ENCODE measurements around the gene GBP3. TPM values are rescaled to one million over a fixed set of nuclear protein-coding genes. Genes with fewer than 3 reads are reported as not detected.
A peak's percentile ranks its signal among the peaks of the same experiment; 100 is the strongest.
"Not testable (repeated sequence)": the region's sequence is repeated elsewhere in the genome, so short reads cannot be mapped to it uniquely, and the experiment has no call there.

GBP3 gene
- total RNA-seq, 2 experiments from 2014 or later: 4.8 to 5.8 TPM

GRCh38 chr1:89002176-89002575 lies 20.5 kb downstream of the GBP3 start:
- Mint-ChIP-seq H3K27ac (peak overlapping the region; percentile 41), H3K36me3 (ENCODE audit: low read depth) (peaks cover 23% of the 10 kb centered on the region), H3K4me1 (peaks cover 36% of the 10 kb centered on the region)
- H3K4me3 Mint-ChIP-seq; DNase-seq; ATAC-seq; intact Hi-C loops (cut with DNase I, micrococcal nuclease); POLR2A ChIA-PET; H3K27me3 Mint-ChIP-seq; H3K9me3 Mint-ChIP-seq (ENCODE audit: low read depth): not testable (repeated sequence)
- CTCF ChIA-PET: interaction anchor here (1.3 to 3.5 kb wide), 3 partner anchors 18 to 29 kb away, joined by 3 to 12 read pairs (median 5); partner anchors contain the start of gene GBP3

- peaks cover 19% of the 10 kb centered on the region for H3K36me3 Mint-ChIP-seq (ENCODE audit: low read depth)
Observed at GRCh38 chr1:89001510-89001909, 21.2 kb downstream of the GBP3 start.

DNA sequence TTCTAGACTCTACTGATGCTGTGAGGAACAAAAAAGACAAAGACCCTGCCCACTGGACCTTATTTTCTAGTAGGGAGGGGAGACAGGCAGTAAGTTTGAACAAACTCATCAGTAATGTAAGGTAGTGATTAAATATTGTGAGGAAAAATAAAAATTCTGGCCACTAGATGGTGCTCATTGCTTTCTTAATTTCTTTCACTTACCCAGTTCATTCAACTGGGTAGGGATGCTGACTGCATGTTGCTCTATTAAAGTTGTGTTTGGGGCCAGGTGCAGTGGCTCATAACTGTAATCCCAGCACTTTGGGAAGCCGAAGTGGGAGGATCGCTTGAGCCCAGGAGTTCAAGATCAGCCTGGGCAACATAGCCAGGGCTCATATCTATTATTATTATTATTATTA lies 23.9 kb downstream of the GBP3 start:
- POLR2A ChIA-PET: no interaction called here
- peak; percentile 22 for DNase-seq
- intact Hi-C loops (cut with DNase I, micrococcal nuclease): loop anchor here (1.0 to 5.0 kb wide), 7 partner anchors 87 to 457 kb away; no protein-coding TSS in a partner anchor

More at GRCh38 chr1:89001510-89001909, 21.2 kb downstream of the GBP3 start:
- ATAC-seq (no peak), DNase-seq (no peak)
- H3K4me3 Mint-ChIP-seq: no peak overlapping the region
- intact Hi-C loops (cut with DNase I, micrococcal nuclease): no loop called here
- ChIA-PET CTCF (interaction anchor here (0.6 to 4.2 kb wide), 5 partner anchors 18 to 83 kb away, joined by 3 to 33 read pairs (median 5); partner anchors contain the start of gene GBP3), POLR2A (no interaction called here)
- H3K4me1 Mint-ChIP-seq: peaks cover 36% of the 10 kb centered on the region
- no peak overlapping the region for H3K27ac Mint-ChIP-seq
- H3K9me3 Mint-ChIP-seq (ENCODE audit: low read depth): no peaks in the 10 kb centered on the region
- peaks cover 5% of the 10 kb centered on the region for H3K27me3 Mint-ChIP-seq

DNA sequence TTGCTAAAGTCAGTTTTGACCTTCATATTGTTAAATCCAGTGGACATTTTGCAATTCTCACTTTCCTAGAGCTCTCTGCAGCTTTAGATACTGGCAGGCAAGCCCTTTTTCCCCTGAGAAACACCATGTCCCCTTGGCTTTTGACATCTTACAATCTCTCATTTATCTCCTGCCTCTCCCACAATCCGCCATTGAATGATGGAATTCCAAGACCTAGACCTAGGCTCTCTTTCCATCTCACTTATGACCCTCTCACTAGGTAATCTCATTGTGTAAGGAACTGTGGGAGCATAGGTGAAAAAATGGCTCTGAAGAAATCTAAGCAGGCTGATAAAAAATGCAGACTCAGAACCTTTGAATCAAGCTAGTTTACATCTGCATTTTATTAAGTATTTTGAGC lies 32.2 kb downstream of the GBP3 start:
- H3K9me3 Mint-ChIP-seq (ENCODE audit: low read depth): no peaks in the 10 kb centered on the region
- H3K4me3 Mint-ChIP-seq: peak overlapping the region; percentile 41
- intact Hi-C loops (cut with DNase I, micrococcal nuclease): no loop called here
- ATAC-seq: no peak
- DNase-seq: no peak
- peaks cover 50% of the 10 kb centered on the region for H3K4me1 Mint-ChIP-seq
- peak overlapping the region; percentile 48 for H3K27ac Mint-ChIP-seq
- ChIA-PET CTCF (interaction anchor here (0.6 to 2.2 kb wide), 3 partner anchors 17 to 415 kb away, joined by 3 to 7 read pairs (median 5); no protein-coding TSS in a partner anchor), POLR2A (interaction anchor here (0.6 kb wide), 1 partner anchor 99 kb away, joined by 3 read pairs; the partner anchor contains the start of gene GTF2B)
- peaks cover 43% of the 10 kb centered on the region for H3K36me3 Mint-ChIP-seq (ENCODE audit: low read depth)
- H3K27me3 Mint-ChIP-seq: no peaks in the 10 kb centered on the region

More for the DNA sequence above, 23.9 kb downstream of the GBP3 start:
- CTCF ChIA-PET: interaction anchor here (0.7 to 4.2 kb wide), 24 partner anchors 10 to 765 kb away, joined by 3 to 33 read pairs (median 4); partner anchors contain the start of genes GBP3, GBP5 and GBP6
- Mint-ChIP-seq H3K4me3 (no peak overlapping the region), H3K27ac (no peak overlapping the region), H3K4me1 (peaks cover 31% of the 10 kb centered on the region), H3K9me3 (ENCODE audit: low read depth) (no peaks in the 10 kb centered on the region), H3K27me3 (peaks cover 5% of the 10 kb centered on the region), H3K36me3 (ENCODE audit: low read depth) (peaks cover 1% of the 10 kb centered on the region)
- ATAC-seq: peak; percentile 88

DNA sequence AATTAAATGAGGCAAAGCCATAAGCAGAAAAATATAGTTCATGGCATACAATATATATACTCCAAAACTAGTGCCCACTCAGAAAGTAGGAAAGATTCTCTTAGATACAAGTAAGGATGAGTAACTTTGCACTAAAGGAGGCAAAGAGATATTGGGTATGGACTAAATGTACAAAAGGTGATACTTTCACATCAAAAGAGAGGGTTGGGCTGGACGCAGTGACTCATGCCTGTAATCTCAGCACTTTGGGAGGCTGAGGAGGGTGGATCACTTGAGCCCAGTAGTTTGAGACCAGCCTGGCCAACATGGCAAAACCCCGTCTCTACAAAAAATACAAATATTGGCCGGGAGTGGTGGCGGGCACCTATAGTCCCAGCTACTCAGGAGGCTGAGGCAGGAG lies 37.0 kb downstream of the GBP3 start:
- ATAC-seq (peak; percentile 76), DNase-seq (peak; percentile 50)
- intact Hi-C loops (cut with DNase I, micrococcal nuclease): no loop called here
- no peaks in the 10 kb centered on the region for H3K27me3 Mint-ChIP-seq
- CTCF ChIA-PET: interaction anchor here (1.2 to 3.7 kb wide), 4 partner anchors 12 to 141 kb away, joined by 4 to 25 read pairs (median 5); partner anchors contain the start of gene GBP2
- no peaks in the 10 kb centered on the region for H3K9me3 Mint-ChIP-seq (ENCODE audit: low read depth)
- H3K4me3 Mint-ChIP-seq: no peak overlapping the region
- peak overlapping the region; percentile 85 for H3K27ac Mint-ChIP-seq
- peaks cover 75% of the 10 kb centered on the region for H3K36me3 Mint-ChIP-seq (ENCODE audit: low read depth)
- POLR2A ChIA-PET: no interaction called here
- H3K4me1 Mint-ChIP-seq: peaks cover 88% of the 10 kb centered on the region

DNA sequence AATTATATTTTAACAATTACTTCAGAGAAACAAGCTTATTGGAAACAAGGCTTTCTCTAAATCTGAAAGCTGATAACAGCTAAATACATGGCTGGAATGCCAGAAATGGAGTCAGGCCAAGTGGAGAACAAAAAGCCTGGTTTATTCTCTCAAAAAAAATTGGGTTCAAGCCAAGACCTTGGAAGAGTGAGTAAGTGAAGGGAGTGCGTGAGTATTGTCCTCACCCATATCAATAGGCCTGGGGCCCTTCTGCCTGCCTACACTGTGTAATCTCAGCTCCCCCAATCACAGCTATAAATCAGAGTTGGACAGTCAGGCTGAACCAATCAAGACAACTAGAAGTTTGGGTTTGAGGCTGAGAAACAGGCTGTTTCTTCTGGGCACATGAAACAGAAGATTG lies 37.6 kb downstream of the GBP3 start:
- ATAC-seq (peak; percentile 62), DNase-seq (no peak)
- peaks cover 87% of the 10 kb centered on the region for H3K4me1 Mint-ChIP-seq
- intact Hi-C loops (cut with DNase I, micrococcal nuclease): no loop called here
- H3K9me3 Mint-ChIP-seq (ENCODE audit: low read depth): no peaks in the 10 kb centered on the region
- H3K27me3 Mint-ChIP-seq: no peaks in the 10 kb centered on the region
- H3K4me3 Mint-ChIP-seq: peak overlapping the region; percentile 18
- H3K27ac Mint-ChIP-seq: peak overlapping the region; percentile 85
- ChIA-PET CTCF (interaction anchor here (0.7 to 3.7 kb wide), 16 partner anchors 11 to 642 kb away, joined by 3 to 25 read pairs (median 4); partner anchors contain the start of gene GBP2), POLR2A (no interaction called here)
- H3K36me3 Mint-ChIP-seq (ENCODE audit: low read depth): peaks cover 74% of the 10 kb centered on the region

DNA sequence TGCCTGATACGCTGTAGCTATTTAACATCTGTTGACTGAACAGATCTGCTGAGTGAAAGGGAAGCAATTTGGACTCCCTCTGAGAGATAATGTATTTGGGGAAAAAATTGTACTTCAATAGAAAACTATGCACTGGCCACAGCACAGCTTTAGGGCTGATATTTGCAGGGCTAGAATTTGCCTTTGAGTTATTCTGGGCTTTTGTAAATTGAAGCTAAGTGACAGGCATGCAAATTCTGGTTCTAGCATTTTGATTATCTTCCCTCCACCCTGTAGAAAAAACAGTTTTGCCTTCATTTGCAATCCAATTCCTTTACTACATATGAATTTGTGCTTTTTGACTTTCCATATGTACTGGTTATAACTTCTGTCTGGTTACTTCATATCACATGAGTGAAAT lies 38.1 kb downstream of the GBP3 start:
- peaks cover 74% of the 10 kb centered on the region for H3K36me3 Mint-ChIP-seq (ENCODE audit: low read depth)
- CTCF ChIA-PET: interaction anchor here (0.7 to 3.7 kb wide), 28 partner anchors 11 to 779 kb away, joined by 3 to 25 read pairs (median 4); partner anchors contain the start of gene GBP2
- no peak for DNase-seq
- intact Hi-C loops (cut with DNase I, micrococcal nuclease): loop anchor here (1.0 to 5.0 kb wide), 2 partner anchors 8 to 103 kb away; partner anchors contain the start of genes KYAT3 (in 1 of the 2) and RBMXL1 (in 1 of the 2)
- H3K27ac Mint-ChIP-seq: peak overlapping the region; percentile 85
- peaks cover 87% of the 10 kb centered on the region for H3K4me1 Mint-ChIP-seq
- peak overlapping the region; percentile 18 for H3K4me3 Mint-ChIP-seq
- POLR2A ChIA-PET: no interaction called here
- no peaks in the 10 kb centered on the region for H3K9me3 Mint-ChIP-seq (ENCODE audit: low read depth)
- ATAC-seq: peak; percentile 21
- no peaks in the 10 kb centered on the region for H3K27me3 Mint-ChIP-seq

GRCh38 chr1:88983791-88984559 lies 38.7 kb downstream of the GBP3 start:
- Mint-ChIP-seq H3K4me3 (peak overlapping the region; percentile 43), H3K27me3 (no peaks in the 10 kb centered on the region), H3K36me3 (ENCODE audit: low read depth) (peaks cover 74% of the 10 kb centered on the region), H3K4me1 (peaks cover 86% of the 10 kb centered on the region), H3K9me3 (ENCODE audit: low read depth) (no peaks in the 10 kb centered on the region), H3K27ac (peak overlapping the region; percentile 87)
- DNase-seq: peak; percentile 47
- ChIA-PET POLR2A (interaction anchor here (0.7 kb wide), 1 partner anchor 9 kb away, joined by 3 read pairs; no protein-coding TSS in a partner anchor), CTCF (interaction anchor here (0.6 to 3.7 kb wide), 32 partner anchors 10 to 779 kb away, joined by 3 to 25 read pairs (median 4); partner anchors contain the start of gene GBP2)
- intact Hi-C loops (cut with DNase I, micrococcal nuclease): loop anchor here (1.0 to 5.0 kb wide), 2 partner anchors 8 to 103 kb away; partner anchors contain the start of genes KYAT3 (in 1 of the 2) and RBMXL1 (in 1 of the 2)
- peak; percentile 29 for ATAC-seq

GRCh38 chr1:88982055-88982454 lies 40.6 kb downstream of the GBP3 start:
- peaks cover 78% of the 10 kb centered on the region for H3K4me1 Mint-ChIP-seq
- ATAC-seq (peak; percentile 28), DNase-seq (no peak)
- ChIA-PET CTCF (interaction anchor here (1.8 to 3.7 kb wide), 2 partner anchors 8 to 104 kb away, joined by 5 to 25 read pairs; no protein-coding TSS in a partner anchor), POLR2A (no interaction called here)
- no peaks in the 10 kb centered on the region for H3K27me3 Mint-ChIP-seq
- peaks cover 68% of the 10 kb centered on the region for H3K36me3 Mint-ChIP-seq (ENCODE audit: low read depth)
- H3K9me3 Mint-ChIP-seq (ENCODE audit: low read depth): no peaks in the 10 kb centered on the region
- H3K27ac Mint-ChIP-seq: peak overlapping the region; percentile 93
- intact Hi-C loops (cut with DNase I, micrococcal nuclease): loop anchor here in 1 of 2 experiments (5.0 kb wide), 1 partner anchor 105 kb away; no protein-coding TSS in a partner anchor
- peak overlapping the region; percentile 11 for H3K4me3 Mint-ChIP-seq

GRCh38 chr1:88981506-88981905 lies 41.2 kb downstream of the GBP3 start:
- H3K9me3 Mint-ChIP-seq (ENCODE audit: low read depth): not testable (repeated sequence)

GRCh38 chr1:88980870-88981269 lies 41.8 kb downstream of the GBP3 start:
- Mint-ChIP-seq H3K27ac (peak overlapping the region; percentile 93), H3K4me3 (no peak overlapping the region), H3K4me1 (peaks cover 70% of the 10 kb centered on the region), H3K9me3 (ENCODE audit: low read depth) (no peaks in the 10 kb centered on the region), H3K36me3 (ENCODE audit: low read depth) (peaks cover 61% of the 10 kb centered on the region), H3K27me3 (no peaks in the 10 kb centered on the region)
- POLR2A ChIA-PET: no interaction called here
- intact Hi-C loops (cut with DNase I, micrococcal nuclease): loop anchor here in 1 of 2 experiments (5.0 kb wide), 1 partner anchor 106 kb away; no protein-coding TSS in a partner anchor
- CTCF ChIA-PET: interaction anchor here (0.9 to 1.8 kb wide), 2 partner anchors 105 to 567 kb away, joined by 3 to 5 read pairs; no protein-coding TSS in a partner anchor
- ATAC-seq (no peak), DNase-seq (no peak)

More at GRCh38 chr1:88981506-88981905, 41.2 kb downstream of the GBP3 start:
- Mint-ChIP-seq H3K36me3 (ENCODE audit: low read depth) (peaks cover 63% of the 10 kb centered on the region), H3K4me1 (peaks cover 72% of the 10 kb centered on the region), H3K27ac (peak overlapping the region; percentile 93), H3K4me3 (peak overlapping the region; percentile 11)
- ATAC-seq, DNase-seq, POLR2A ChIA-PET, H3K27me3 Mint-ChIP-seq: not testable (repeated sequence)
- CTCF ChIA-PET: interaction anchor here (0.9 to 1.8 kb wide), 2 partner anchors 105 to 566 kb away, joined by 3 to 5 read pairs; no protein-coding TSS in a partner anchor
- intact Hi-C loops (cut with DNase I, micrococcal nuclease): loop anchor here in 1 of 2 experiments (5.0 kb wide), 1 partner anchor 106 kb away; no protein-coding TSS in a partner anchor

All from activated CD4-positive, alpha-beta T cell treated with anti-CD3 and anti-CD28 coated beads for 36 hours (primary cell).